ENCODE measurements around the gene COL15A1.

DNA sequence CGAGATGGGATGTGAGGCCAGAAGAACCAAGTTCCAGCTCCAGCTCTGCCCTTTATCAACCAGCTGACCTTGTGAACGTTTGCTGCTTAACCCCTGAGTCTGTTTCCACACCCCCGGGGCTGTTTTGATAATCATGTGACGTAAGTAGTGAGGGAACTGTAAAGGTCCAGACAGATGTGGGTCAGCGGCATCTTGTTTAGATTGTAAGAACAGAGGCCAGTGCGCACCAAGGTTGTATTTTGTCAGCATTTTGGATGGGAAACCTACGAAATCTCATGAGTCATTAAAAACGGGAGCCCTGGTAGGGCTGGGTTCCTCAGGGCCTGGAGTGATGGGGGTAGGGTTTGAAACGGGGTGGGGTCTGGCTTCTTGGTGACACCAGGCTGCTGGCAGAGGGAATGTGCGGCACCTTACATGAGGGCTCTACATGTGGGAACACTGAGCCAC is 13.8 kb upstream of the COL15A1 start:
- no peak for TF ChIP-seq POLR2A (IDR thresholded peaks at IDR 0.05; ENCODE audit: low read length)
- TF ChIP-seq GATA1 (IDR thresholded peaks at IDR 0.05; ENCODE audit: low read depth, low read length) = no peak
